ENCODE measurements around the gene PRKG1.
"Not testable (repeated sequence)": the region's sequence is repeated elsewhere in the genome, so short reads cannot be mapped to it uniquely, and the experiment has no call there.

The PRKG1 gene

DNA sequence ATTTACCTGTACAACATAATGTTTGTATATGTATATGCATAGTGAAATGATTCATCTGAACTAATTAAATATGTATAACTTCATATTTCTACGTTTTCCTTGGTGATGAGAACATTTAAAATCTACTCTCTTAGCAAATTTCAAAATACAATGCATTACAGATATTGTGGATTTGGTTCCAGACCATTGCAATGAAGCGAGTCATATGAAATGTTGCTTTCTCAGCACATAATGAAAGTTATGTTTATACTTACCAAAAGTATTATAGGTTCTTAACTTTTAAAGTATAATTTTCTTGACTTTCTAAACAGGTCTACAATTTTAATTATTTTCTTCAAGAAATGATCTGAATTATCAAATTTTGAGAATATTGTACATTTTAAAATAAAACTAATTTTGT lies 435.9 kb downstream of the PRKG1 start:
- DNase-seq (ENCODE audit: low spot score) = no peak

DNA sequence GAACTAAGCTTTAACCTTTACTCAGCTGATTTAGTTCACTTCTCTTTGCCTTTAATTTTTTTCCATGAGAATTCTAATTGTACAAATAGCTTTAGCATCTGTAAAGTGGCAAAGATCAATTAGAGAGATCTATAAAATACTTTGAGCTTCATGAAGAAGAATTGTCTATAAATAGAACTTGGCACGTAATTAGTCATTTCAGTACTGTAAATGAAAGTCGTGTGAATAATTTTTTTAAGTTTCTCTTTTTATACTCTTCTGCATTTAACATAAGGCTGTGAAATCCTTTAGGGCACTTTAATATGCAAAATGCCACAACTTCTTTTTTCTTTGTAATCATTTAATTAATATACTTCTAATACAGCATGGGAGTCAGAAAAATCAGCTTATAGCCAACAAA lies 447.3 kb downstream of the PRKG1 start:
- no peak for DNase-seq (ENCODE audit: low spot score)

DNA sequence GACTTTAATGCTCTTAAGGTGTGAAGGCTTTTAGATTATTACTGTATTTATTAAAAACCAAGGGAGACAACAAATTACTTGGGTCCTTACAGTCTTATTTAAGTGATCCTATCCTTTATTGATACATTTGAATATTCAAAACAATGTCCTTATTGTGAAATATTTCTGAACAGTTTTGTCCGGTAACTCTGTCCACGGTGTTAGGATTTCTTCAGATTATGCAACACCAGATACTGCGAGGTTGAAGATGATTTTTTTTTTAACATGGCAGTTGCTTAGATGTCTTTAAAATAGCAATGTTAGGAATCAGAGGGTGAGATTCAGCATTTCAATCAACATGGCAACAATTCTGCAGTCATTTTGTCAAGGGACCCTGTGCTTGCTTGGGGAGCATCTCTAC lies 448.6 kb downstream of the PRKG1 start:
- no peak for DNase-seq (ENCODE audit: low spot score)

DNA sequence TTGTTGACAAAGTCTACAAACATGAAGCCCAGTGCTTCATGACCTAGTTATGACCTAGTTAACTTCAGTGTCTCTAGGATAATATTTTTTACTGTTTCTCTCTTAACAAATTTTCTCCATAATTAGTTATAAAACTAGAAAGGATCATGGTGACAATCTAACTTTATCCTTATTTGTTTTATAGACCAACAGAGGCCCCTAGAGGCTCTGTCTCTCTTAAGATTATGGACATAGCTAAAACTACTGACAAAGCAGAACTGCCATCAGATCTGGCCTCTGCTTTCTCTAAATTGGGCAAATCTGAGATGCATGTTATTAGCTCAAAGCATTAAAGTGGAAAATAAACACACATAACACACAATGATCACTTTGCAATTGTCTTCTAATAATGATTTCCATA lies 449.2 kb downstream of the PRKG1 start:
- no peak for DNase-seq (ENCODE audit: low spot score)

DNA sequence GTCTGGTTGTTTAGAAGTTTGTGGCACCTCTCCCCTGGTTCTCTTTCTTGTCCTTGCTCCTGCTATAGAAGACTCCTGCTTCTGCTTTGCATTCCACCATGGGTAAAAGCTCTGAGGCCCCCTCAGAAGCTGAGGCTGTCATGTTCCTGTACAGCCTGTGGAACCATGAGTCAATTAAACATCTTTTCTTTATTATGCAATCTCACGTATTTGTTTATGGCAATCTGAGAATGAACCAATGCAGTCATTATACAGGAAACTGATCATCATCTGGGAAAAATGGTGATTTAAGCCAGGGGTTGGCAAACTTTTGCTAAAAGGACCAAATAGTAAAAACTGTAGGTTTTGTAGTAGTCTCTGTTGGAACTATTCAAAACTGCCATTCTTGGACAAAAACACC lies 449.8 kb downstream of the PRKG1 start:
- no peak for DNase-seq (ENCODE audit: low spot score)

DNA sequence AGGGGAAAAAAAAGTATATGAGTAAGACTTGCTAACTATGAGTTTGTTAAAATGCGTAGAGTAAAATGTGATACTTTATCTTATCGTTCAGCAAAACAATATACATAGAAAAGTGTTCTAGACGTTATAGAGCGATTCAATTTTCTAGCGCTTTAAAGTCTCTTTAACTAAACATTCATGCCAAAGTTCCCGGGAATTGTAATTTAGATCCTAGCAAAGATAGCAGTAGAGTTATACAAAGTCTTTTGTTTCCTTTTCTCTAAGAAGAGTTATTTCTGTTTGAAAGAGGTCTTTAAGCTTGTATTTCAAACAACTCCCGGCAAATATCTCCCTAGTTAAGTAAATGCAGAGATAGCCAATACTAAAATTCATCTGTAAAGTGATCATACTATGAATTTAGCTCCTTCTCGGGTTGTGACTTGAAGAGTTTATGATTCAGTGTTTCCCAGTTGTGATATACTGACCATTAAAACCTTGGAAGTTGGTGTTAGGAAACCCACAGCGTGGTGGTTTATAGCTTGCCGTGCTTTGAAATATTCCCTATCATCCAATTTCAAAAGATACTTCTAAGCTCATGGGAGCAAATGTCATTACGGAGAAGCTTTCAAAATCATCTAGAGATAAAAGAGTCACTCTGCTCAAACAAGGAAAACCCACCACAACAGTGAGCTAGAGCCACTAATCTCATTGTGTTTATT lies 453.4 kb downstream of the PRKG1 start:
- DNase-seq (ENCODE audit: low spot score) = no peak

DNA sequence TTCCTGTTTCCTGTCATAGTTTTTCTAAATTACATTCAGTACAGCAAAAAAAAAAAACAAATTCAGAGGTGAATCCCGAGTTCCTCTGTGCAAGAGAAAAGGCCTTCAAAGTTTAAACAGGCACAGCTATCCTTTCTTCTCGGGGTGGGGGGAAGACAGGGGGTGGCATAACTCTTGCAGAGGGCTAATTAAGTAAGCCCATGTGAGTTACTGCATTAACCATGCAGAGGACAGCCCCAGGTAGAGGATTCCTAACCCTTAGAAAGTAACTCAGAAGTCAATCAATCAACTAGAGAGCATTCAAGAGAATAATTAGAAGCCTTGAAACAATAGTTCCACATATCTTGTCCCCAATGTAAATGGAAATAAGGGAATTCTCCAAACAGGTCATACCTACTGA lies 454.2 kb downstream of the PRKG1 start:
- DNase-seq (ENCODE audit: low spot score) = no peak

DNA sequence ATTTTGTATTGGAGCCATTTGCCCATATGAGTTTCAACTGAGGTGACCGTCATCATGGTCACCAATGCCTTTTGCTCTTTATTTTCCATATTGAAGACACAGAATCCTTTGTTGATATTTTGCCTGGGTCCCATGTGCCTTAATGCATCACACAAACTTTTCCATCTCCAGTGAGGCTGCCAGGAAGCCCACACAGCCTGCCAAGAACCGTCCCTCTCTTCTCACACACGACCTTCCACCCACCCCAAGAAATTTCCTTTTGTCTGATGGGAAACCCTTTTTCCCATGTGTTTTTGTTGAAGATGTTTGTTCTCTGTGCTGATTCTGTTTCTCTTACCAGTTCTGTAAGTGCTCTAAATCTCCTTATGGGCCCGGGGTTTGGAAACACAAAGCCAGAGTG lies 456.3 kb downstream of the PRKG1 start:
- no peak for DNase-seq (ENCODE audit: low spot score)

DNA sequence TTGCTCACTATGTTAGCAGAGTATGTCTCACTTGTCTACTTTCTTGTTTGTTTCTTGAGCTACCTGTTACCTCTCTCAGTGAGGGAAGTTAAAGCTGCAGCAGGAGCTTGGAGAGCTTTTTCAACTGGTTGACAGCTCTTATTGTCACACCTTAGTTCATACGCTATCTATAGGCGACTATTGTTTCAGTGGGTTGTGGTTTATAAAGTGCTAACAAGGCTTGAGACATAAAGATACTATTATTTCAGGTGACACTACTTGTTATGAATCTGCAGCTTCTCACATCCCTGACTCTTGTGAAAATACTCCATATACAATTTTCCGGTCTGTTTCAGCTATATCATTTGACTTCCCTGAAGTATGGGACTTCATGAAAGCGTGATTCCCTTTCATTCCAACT lies 457.8 kb downstream of the PRKG1 start:
- no peak for DNase-seq (ENCODE audit: low spot score)

DNA sequence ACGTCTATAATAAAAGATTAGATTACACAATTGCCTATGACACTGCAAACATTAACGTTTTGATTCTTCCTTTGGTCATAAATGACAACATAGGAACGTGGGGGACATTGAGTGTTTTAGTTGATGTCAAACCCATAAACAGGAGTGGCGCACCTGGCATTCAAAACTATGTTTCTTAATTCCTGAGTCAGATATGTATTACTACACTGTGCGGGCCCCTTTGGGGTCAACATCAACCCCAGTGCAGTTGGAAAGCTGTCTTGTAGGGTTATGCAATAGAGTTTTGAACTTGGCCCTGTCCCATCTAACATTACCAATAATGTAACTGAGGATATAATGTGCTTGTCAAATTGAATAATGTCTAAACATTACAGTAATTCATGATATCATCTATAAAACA lies 468.6 kb downstream of the PRKG1 start:
- DNase-seq (ENCODE audit: low spot score) = no peak

DNA sequence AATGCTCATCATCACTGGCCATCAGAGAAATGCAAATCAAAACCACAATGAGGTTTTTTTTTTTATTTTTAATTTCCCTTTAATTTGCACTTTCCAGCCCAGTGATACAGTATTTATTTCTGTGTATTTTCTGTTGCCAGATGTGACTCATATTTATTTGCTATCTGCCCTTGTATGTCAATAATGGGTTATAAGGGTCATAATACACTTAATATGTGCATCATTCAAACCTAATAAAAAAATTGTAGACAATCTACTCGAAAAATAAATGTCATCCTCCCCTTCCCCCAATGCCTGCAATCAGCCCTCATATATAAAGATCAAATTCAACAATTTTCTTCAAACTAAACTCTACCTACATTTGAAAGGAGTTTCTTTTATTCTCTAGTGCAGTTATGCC lies 470.6 kb downstream of the PRKG1 start:
- DNase-seq (ENCODE audit: low spot score) = no peak

DNA sequence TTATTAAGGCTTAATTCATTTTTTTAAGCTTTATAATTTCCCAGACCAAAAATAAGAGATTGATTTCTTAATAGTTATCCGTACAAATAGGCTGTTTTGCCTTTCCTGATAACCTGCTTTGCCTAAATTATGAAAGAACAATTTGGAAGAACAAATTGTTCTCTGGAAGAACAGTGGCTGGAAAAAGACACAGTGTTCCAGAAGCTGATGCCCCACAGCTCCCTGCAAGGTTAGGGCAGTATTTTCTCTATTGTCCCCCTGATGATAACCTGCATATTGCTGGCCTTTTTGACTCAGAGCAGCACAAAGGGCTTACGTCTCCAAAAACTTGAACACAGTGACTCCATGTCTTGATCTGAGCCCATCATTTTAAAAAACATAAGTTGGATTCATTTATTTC lies 473.7 kb downstream of the PRKG1 start:
- no peak for DNase-seq (ENCODE audit: low spot score)

DNA sequence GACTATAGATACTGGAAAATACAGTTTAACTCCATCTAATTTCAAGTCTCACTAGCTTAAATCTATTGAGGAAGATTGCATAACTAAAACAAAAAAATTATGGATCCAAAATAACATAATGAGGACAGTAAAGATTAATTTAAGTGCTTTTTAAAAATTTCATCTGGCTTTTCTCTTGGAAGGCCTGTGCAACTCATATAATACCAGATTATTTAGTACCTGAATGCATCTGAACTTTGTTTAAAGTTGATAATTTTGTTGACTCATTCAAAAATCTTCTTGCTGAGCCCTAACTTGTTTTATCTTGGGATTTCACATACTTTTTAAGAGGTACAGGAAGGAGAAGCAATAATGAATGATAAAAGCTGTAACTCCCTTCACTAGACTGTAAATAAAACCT lies 478.6 kb downstream of the PRKG1 start:
- no peak for DNase-seq (ENCODE audit: low spot score)

DNA sequence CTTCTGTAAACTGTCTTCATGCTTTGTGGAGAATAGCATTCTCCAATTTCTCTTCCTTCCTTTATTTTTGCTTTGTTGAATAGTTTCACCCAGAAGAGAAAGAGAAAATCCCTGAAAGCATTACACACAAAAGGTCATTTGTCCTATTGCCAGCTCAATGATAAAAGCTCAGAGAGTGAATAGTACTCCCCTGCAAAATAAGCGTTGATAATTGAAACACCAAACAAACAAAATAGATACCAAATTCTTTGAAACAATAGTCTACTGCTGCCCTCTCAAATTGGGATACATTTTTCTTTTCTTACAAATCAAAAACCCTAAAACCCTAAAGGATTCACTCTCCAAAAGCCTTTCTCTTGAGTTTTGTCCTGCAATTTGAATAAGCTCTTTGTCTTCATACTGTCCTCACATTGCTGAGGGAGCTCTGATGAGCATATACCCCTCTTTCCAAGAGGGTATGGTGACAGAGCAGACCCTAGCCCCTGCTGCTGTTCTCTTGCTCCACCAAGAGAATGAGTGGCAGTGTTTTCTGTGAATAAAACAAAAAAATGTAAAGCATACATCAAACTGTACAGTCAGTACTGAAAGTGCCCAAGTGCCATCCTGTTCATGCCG lies 490.7 kb downstream of the PRKG1 start:
- DNase-seq (ENCODE audit: low spot score) = peak; percentile 33

DNA sequence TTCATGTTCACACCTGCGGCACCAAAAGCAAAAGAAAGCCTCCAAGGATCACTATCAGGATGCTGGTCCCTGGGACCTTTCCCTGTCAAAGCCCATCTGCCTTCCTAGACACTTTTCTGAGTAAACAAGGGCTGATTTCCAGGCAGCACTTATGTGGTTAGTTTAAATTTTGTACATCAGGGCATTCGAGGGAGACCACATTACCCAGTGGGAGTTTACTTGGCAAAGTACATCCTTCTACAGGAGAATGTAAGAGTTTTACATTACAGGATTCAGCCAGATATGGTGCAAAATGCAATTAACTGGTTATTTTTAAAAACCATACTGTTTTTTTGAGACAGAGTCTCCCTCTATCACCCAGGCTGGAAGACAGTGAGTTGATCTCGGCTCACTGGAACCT lies 493.0 kb downstream of the PRKG1 start:
- DNase-seq (ENCODE audit: low spot score) = no peak

DNA sequence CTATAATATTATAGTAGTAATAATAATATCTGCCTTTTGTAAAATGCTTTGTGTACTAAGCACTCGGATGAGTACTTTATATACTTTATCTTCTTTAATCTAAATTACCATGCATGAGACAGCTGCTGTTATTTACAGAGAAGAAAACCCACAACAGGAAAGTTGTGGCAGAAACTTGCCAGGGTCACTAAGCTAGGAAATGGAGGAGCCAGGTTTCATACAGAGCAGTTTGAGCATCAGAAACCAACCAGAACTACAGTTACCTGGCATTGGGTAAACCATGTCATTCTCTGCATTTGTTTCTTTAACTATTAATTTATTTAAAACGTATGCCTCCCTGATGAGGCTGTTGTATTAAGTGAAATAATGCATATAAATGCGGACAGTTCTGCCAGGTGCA lies 495.2 kb downstream of the PRKG1 start:
- no peak for DNase-seq (ENCODE audit: low spot score)

DNA sequence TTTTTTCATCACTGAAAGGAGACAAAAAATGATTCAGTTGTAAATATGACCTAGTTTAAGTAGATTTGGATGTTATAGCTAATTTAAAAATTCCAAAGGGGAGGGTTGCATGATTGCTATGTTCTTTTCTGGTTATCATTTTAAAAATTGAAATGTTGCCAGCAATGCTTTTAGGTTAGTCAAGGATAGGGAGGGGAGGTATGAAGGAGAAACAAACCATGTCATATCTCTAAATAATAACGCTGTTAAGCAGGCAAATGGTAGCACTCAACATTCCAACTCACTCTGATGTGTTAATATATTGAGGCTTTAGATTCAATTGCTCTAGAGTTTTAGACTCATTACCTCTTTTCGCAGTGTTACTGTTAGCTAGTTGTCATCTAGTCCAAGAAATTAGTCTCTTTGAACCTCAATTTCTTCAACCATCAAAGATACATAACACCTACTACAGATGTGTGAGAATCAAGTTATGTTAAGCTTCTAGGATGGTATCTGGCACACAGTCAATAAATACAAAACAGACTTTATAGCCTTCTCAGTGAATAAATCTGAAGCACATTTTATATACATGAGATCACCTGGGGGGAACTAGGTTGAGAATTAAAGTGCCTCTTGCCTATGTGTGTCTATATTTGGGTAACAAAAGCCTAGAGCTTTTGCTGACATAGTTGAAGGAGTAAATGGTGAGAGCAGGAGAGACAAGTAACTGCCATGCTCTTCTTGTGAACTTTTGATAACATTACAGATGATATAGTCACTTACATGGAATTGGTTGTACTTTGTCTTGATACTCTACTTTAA lies 500.2 kb downstream of the PRKG1 start:
- no peak for DNase-seq (ENCODE audit: low spot score)

DNA sequence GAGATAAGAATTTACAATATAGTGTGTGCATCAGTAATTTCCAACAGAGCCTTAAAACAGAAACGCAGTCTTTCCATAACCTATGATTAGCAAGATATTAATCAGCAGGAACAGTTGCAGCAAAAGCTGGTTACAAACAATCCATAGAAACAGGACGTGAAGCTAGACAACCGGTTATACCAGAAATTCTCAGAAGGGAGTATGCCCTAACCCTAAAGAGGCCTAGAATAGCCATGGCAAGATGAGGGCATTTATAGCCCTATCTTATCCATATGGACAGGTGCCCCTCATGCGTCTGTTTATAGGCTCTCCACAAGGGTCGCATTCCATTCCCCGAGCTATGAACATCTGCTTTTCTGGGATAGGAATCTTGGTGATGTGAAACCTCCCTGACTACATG lies 506.9 kb downstream of the PRKG1 start:
- not testable (repeated sequence) for DNase-seq (ENCODE audit: low spot score)

DNA sequence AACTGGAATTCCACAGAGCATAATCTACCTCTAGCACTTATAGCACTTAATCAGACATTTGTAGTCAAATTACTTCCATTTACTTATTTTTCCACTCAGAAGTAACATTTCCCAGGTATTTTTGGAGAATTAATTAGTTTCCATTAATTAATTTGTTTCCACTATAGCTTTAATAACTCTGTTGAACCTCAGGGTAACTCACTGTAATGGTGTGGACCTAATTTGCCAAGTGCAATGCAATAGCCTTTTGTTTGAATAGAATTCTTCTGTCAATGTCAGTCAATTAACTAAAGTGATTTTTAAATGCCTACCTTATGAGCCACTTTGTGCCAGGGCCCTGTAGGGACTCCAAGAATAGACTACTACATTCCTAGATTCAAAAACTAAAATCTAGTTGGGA lies 509.7 kb downstream of the PRKG1 start:
- no peak for DNase-seq (ENCODE audit: low spot score)

DNA sequence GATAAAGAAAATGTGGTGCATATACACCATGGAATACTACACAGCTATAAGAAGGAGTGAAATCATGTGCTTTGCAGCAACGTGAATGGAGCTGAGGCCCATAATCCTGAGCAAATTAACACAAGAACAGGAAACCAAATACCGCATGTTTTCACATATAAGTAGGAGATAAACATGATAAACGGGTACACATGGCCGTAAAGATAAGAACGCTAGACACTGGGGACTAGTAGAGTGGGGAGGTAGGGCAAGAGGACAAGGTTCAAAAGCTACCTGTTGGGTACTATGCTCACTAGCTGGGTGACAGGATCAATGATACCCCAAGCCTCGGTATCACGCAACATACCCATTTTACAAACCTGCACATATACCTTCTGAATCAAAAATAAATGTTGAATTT lies 511.5 kb downstream of the PRKG1 start:
- DNase-seq (ENCODE audit: low spot score) = no peak

DNA sequence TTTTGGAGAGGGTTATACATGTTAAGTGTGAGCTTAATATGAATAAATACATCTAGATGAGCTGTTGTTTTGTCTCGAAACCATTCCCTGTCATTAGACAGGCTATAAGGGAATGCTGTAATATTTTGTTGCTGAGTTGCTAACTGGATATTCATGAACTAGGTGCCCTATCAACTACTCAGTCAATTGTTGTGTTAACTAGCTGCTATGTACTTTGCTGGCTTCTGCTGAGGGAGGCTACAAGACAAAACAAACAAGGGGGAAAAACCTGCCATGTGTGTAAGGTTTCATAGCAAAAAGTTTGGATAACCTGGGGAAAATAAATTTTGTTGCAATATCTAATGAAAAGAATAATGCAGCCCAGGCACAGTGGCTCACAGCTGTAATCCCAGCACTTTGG lies 514.7 kb downstream of the PRKG1 start:
- no peak for DNase-seq (ENCODE audit: low spot score)

DNA sequence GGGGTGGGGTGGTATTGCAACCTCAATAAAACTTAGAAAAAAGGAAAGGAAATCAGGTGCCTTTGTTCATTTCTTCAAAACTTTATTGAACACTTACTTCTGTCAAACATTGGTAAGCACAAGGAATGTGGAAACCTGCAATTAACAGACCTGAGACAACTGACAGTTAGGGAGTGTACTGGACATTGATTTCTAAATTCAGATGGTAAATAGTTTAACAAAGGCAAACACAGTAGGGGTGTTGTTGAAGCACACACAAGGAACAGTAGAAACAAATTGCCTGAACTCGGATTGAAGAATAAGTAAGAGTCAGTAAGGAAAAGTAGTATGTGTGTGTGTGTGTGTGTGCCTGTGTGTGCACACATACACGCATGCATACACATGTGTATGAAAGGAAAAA lies 516.5 kb downstream of the PRKG1 start:
- no peak for DNase-seq (ENCODE audit: low spot score)

DNA sequence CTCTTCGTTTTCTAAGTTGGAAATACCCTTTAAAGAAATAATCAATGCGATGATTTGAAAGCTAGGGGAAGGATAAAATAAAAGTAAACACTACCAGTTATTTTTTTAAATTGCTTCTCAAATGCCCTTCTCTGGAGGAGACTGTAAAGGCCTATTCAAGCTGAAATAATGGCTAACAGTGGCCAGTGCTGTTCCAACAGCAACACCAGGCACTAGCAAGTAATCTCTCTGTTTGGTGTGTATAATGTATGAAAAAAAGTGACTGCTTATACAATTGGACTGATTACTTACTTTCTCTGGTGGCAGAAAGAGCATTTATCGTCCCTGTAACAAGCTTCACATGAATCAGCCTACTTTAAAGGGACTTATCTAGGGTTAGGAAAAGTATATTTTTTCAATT lies 522.4 kb downstream of the PRKG1 start:
- DNase-seq (ENCODE audit: low spot score) = no peak

Data from putamen (tissue), 1 donor.